CD4-positive, alpha-beta T cell (primary cell): Measurements from ENCODE around the gene PHOSPHO1. TPM values are rescaled to one million over a fixed set of nuclear protein-coding genes. Genes with fewer than 3 reads are reported as not detected.

Experiments
- ATAC-seq: fragments of 200-7000 bp; cut with Tn5 transposase; one replicate; pipeline ENCODE4 v1.10.0; 2022; ENCODE audit warnings: mild to moderate bottlenecking; ENCODE audit not compliant: poor library complexity
- CTCF ChIA-PET: fragments of 350-600 bp; sonication (Branson Sonifier 250); formaldehyde crosslinking; loops from one replicate; lab custom pipeline; 2021; ENCODE audit warnings: antibody characterized with exemption, inconsistent platforms; lab: Charles Lee
- POLR2A ChIA-PET: fragments of 350-600 bp; sonication (Branson Sonifier 250); formaldehyde crosslinking; loops from one replicate; lab custom pipeline; 2021; ENCODE audit warnings: antibody characterized with exemption, inconsistent platforms; lab: Charles Lee
- DNase-seq, 14 experiments: peaks; one replicate each; pipeline ENCODE4 v3.0.0-alpha.2; 2013 to 2020; ENCODE audit warnings: mixed read lengths in 2 of 14
- H3K27ac ChIP-seq, 2 donors: one replicate each; pipeline versions ENCODE4 v1.5.1 to v1.7.0; 2013; ENCODE audit warnings: low read length in 2 of 2, low read depth in 1 of 2, mild to moderate bottlenecking in 1 of 2
- H3K27me3 ChIP-seq, 2 experiments: 1 replicate in 1 of 2; 2 replicates in 1 of 2; pipeline versions ENCODE4 v1.6.1 to v1.7.0; 2013; ENCODE audit warnings: low read length in 2 of 2, control low read depth in 1 of 2, mild to moderate bottlenecking in 1 of 2, moderate library complexity in 1 of 2; ENCODE audit not compliant: insufficient read depth in 2 of 2, control insufficient read depth in 1 of 2
- H3K36me3 ChIP-seq: one replicate; pipeline ENCODE4 v1.6.1; 2013; ENCODE audit warnings: low read length, control low read depth; ENCODE audit not compliant: insufficient read depth
- H3K4me1 ChIP-seq: one replicate; pipeline ENCODE4 v1.6.1; 2013; ENCODE audit warnings: low read length, control low read depth; ENCODE audit not compliant: insufficient read depth
- H3K4me3 ChIP-seq: one replicate; pipeline ENCODE4 v1.5.1; 2013; ENCODE audit warnings: mild to moderate bottlenecking, low read length, moderate library complexity
- H3K9me3 ChIP-seq, 2 experiments: 1 replicate in 1 of 2; 2 replicates in 1 of 2; pipeline versions ENCODE4 v1.6.1 to v1.7.0; 2013; ENCODE audit warnings: low read length in 2 of 2, mild to moderate bottlenecking in 2 of 2, control low read depth in 1 of 2, moderate library complexity in 1 of 2; ENCODE audit not compliant: control insufficient read depth in 1 of 2, insufficient read depth in 1 of 2
- H3K27ac Mint-ChIP-seq: one replicate; pipeline ENCODE4 v1.8.0; 2020; ENCODE audit warnings: mixed read lengths
- H3K27me3 Mint-ChIP-seq: one replicate; pipeline ENCODE4 v1.8.0; 2021; ENCODE audit warnings: mixed read lengths
- H3K36me3 Mint-ChIP-seq: one replicate; pipeline ENCODE4 v1.8.0; 2021; ENCODE audit warnings: low read depth, mixed read lengths
- H3K4me1 Mint-ChIP-seq: one replicate; pipeline ENCODE4 v1.8.0; 2021; ENCODE audit warnings: low read depth, mixed read lengths
- H3K4me3 Mint-ChIP-seq: one replicate; pipeline ENCODE4 v1.8.0; 2020; ENCODE audit warnings: mild to moderate bottlenecking, mixed read lengths
- H3K9me3 Mint-ChIP-seq: one replicate; pipeline ENCODE4 v1.8.0; 2020; ENCODE audit warnings: mixed read lengths
- CTCF ChIP-seq: fragments of 200-600 bp; IDR thresholded peaks from one replicate; pipeline ENCODE4 v1.8.0; 2022; ENCODE audit warnings: antibody characterized with exemption, mild to moderate bottlenecking
- intact Hi-C, 2 experiments: fragments of 100-400 bp; cut with DNase I in 1 of 2; cut with micrococcal nuclease in 1 of 2; formaldehyde crosslinking; loops; one replicate each; pipeline versions ENCODE4 v1.15.1 to v1.9.0; 2023 to 2025; cut with DNase I, micrococcal nuclease
- total RNA-seq, 174 experiments: library from RNA in 2 of 174; stranded (reverse) in 2 of 174; gene quantifications; one replicate each; pipeline ENCODE4 v1.2.3 and lab custom pipeline; 2021 to 2026

The PHOSPHO1 gene
- total RNA-seq, 2 experiments from 2014 or later: not detected

DNA sequence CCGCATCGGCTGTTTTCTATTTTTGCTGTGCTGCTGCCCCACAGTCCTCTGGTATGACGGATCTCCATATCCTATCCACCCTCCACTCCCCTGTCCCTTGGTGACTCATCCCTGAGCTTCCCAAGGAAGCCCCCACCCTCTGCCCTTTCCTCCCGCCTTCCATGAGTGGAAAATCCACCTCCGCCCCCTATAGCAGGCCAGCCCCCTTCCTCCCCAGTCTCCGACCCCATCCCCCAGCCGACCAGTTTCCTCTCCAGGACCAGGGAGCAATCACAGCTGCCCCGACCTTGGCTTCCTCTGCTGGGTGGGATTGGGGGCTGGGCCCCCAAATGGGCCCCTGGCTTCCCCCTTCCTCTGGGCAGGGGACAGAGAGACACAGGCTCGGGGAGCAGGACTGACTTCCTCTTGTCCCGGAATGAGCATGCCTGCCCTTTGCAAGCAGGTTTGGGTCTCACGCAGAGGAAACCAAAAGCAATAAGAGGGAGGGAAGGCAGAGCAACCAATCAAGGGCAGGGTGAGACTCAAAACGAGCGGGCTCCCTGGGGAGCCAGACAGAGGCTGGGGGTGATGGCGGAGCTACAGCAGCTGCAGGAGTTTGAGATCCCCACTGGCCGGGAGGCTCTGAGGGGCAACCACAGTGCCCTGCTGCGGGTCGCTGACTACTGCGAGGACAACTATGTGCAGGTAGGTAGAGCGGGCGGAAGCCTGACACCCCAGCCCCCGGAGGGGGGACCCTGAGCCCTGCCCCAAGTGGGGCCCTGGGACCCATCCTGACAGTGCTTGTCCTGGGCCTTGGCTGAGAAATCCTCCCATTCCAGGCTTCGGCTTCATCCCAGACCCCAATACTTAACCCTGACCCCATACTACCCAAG lies 20.2 kb downstream of the PHOSPHO1 start, which contains the start of the genes ABI3 and GNGT2:
TSS of gene ABI3 (plus strand) at position 550 of the 872 bp plus-strand sequence. CDS start at position 568, 18 bp downstream.
TSS of gene GNGT2 (minus strand) at position 417 of the 872 bp plus-strand sequence. CDS start 3,152 bp downstream, outside the sequence.
- H3K36me3 Mint-ChIP-seq: peaks cover 6% of the 10 kb centered on the region
- H3K27ac Mint-ChIP-seq: peak within 1 kb of the TSS; percentile 73
- no peak for TF ChIP-seq CTCF
- ATAC-seq: peak; percentile 88
- intact Hi-C loops: loop anchor here in 1 of 2 experiments (2.0 kb wide), 2 partner anchors 14 to 18 kb away; no protein-coding TSS in a partner anchor
- H3K4me3 Mint-ChIP-seq: peak within 1 kb of the TSS; percentile 95
- H3K36me3 ChIP-seq: peaks cover 6% of the 10 kb centered on the region
- H3K27me3 ChIP-seq: no peaks in the 10 kb centered on the region
- no peaks in the 10 kb centered on the region for H3K9me3 Mint-ChIP-seq
- peak; percentile 39 to 84 (median 53) for DNase-seq
- H3K4me3 ChIP-seq: peak within 1 kb of the TSS; percentile 67
- no peaks in the 10 kb centered on the region for H3K9me3 ChIP-seq
- POLR2A ChIA-PET: interaction anchor here (1.2 to 4.0 kb wide), 4 partner anchors 8 to 18 kb away, joined by 4 to 53 read pairs (median 12); no protein-coding TSS in a partner anchor
- no peaks in the 10 kb centered on the region for H3K27me3 Mint-ChIP-seq
- peaks cover 80% of the 10 kb centered on the region for H3K4me1 ChIP-seq
- CTCF ChIA-PET: no interaction called here
- H3K27ac ChIP-seq: peak within 1 kb of the TSS; percentile 53 to 70
- peaks cover 70% of the 10 kb centered on the region for H3K4me1 Mint-ChIP-seq

GRCh38 chr17:49209061-49209571 lies 21.5 kb downstream of the PHOSPHO1 start:
- Histone ChIP-seq H3K4me3 (peak overlapping the region; percentile 6), H3K27ac (peak overlapping the region; percentile 31 to 53), H3K36me3 (peaks cover 6% of the 10 kb centered on the region), H3K27me3 (no peaks in the 10 kb centered on the region), H3K4me1 (peaks cover 68% of the 10 kb centered on the region), H3K9me3 (no peaks in the 10 kb centered on the region)
- Mint-ChIP-seq H3K27me3 (no peaks in the 10 kb centered on the region), H3K9me3 (no peaks in the 10 kb centered on the region), H3K4me3 (peak overlapping the region; percentile 95), H3K4me1 (peaks cover 59% of the 10 kb centered on the region), H3K27ac (peak overlapping the region; percentile 73), H3K36me3 (no peaks in the 10 kb centered on the region)
- POLR2A ChIA-PET: interaction anchor here (0.9 to 4.0 kb wide), 6 partner anchors 8 to 16 kb away, joined by 3 to 53 read pairs (median 4); no protein-coding TSS in a partner anchor
- DNase-seq: peak in 3 of 14 experiments; percentile 44 to 47 (median 45)
- CTCF ChIA-PET: interaction anchor here (0.6 to 2.1 kb wide), 4 partner anchors 15 to 28 kb away, joined by 3 to 6 read pairs (median 5); no protein-coding TSS in a partner anchor
- intact Hi-C loops: no loop called here
- ATAC-seq: peak; percentile 36
- no peak for TF ChIP-seq CTCF

GRCh38 chr17:49204516-49204915 lies 26.1 kb downstream of the PHOSPHO1 start:
- H3K36me3 Mint-ChIP-seq: no peaks in the 10 kb centered on the region
- H3K27ac Mint-ChIP-seq: no peak overlapping the region
- DNase-seq (no peak), ATAC-seq (no peak)
- Histone ChIP-seq H3K27ac (no peak overlapping the region), H3K9me3 (no peaks in the 10 kb centered on the region), H3K4me1 (peaks cover 26% of the 10 kb centered on the region), H3K27me3 (no peaks in the 10 kb centered on the region), H3K36me3 (peaks cover 3% of the 10 kb centered on the region), H3K4me3 (no peak overlapping the region)
- H3K4me1 Mint-ChIP-seq: peaks cover 16% of the 10 kb centered on the region
- H3K27me3 Mint-ChIP-seq: no peaks in the 10 kb centered on the region
- no peak for TF ChIP-seq CTCF
- H3K4me3 Mint-ChIP-seq: no peak overlapping the region
- intact Hi-C loops: no loop called here
- ChIA-PET CTCF (interaction anchor here (0.9 kb wide), 1 partner anchor 12 kb away, joined by 3 read pairs; no protein-coding TSS in a partner anchor), POLR2A (interaction anchor here (1.1 to 2.2 kb wide), 2 partner anchors 9 to 12 kb away, joined by 3 to 12 read pairs; no protein-coding TSS in a partner anchor)
- H3K9me3 Mint-ChIP-seq: no peaks in the 10 kb centered on the region
